Measurements from ENCODE around the gene SMAD3.

- TF ChIP-seq REST (IDR thresholded peaks at IDR 0.05; ENCODE audit: borderline replicate concordance) (no peak), EZH2 (IDR thresholded peaks at IDR 0.05; ENCODE audit: borderline replicate concordance, insufficient read depth, low read length, poor library complexity, severe bottlenecking) (no peak), CTCF (IDR thresholded peaks at IDR 0.05; ENCODE audit: poor library complexity, severe bottlenecking) (no peak), POLR2AphosphoS5 (IDR thresholded peaks at IDR 0.05) (no peak), MXI1 (conservative IDR thresholded peaks at IDR 0.05; ENCODE audit: poor library complexity, severe bottlenecking) (no peak), EP300 (conservative IDR thresholded peaks at IDR 0.05; ENCODE audit: poor library complexity, severe bottlenecking) (no peak)
Observed at GRCh38 chr15:67179411-67179995, 114.1 kb downstream of the SMAD3 start.

All from neural cell (in vitro differentiated cells).